Body of pancreas (tissue), 4 donors: ENCODE measurements around the gene TP53AIP1.

Source experiments
- CTCF ChIP-seq, 7 experiments: fragments of 450-650 bp in 4 of 7; fragments of 200-600 bp in 3 of 7; sonication (generic) in 3 of 7; IDR thresholded peaks; one replicate each; pipeline ENCODE4 v1.5.1; 2016 to 2019; ENCODE audit warnings: antibody characterized with exemption in 7 of 7
- POLR2A ChIP-seq, 3 donors: fragments of 450-650 bp; IDR thresholded peaks; one replicate each; pipeline ENCODE4 v1.6.1; 2016; ENCODE audit warnings: antibody characterized with exemption in 3 of 3, mild to moderate bottlenecking in 2 of 3

- TF ChIP-seq CTCF (IDR thresholded peaks at IDR 0.05) (no peak), POLR2A (IDR thresholded peaks at IDR 0.05) (no peak)
Observed at GRCh38 chr11:128889657-128890213, 52.9 kb downstream of the TP53AIP1 start.
